ENCODE data around the gene RPP25L. TPM values are rescaled to one million over a fixed set of nuclear protein-coding genes. Genes with fewer than 3 reads are reported as not detected.

RPP25L gene
- total RNA-seq, 1 donor: 19.2 TPM

GRCh38 chr9:34565856-34566255 is 46.0 kb downstream of the RPP25L start:
- H3K4me3 ChIP-seq (ENCODE audit: insufficient read depth, low read length): no peak overlapping the region
- peaks cover 11% of the 10 kb centered on the region for H3K27me3 ChIP-seq (ENCODE audit: insufficient read depth, low read length)
- no peaks in the 10 kb centered on the region for H4K20me1 ChIP-seq (ENCODE audit: insufficient read depth, low read length)

GRCh38 chr9:34564617-34565016 is 47.3 kb downstream of the RPP25L start:
- Histone ChIP-seq H3K9me3 (ENCODE audit: low read depth, low read length) (no peaks in the 10 kb centered on the region), H3K4me3 (ENCODE audit: insufficient read depth, low read length) (no peak overlapping the region), H3K4me2 (ENCODE audit: insufficient read depth, low read length) (no peak overlapping the region), H3K79me2 (ENCODE audit: insufficient read depth, low read length) (no peaks in the 10 kb centered on the region), H3K4me1 (ENCODE audit: insufficient read depth, low read length) (no peaks in the 10 kb centered on the region), H3K27me3 (ENCODE audit: insufficient read depth, low read length) (peaks cover 11% of the 10 kb centered on the region), H3K27ac (ENCODE audit: low read depth, low read length) (no peak overlapping the region), H3K36me3 (ENCODE audit: insufficient read depth, low read length) (no peaks in the 10 kb centered on the region), H4K20me1 (ENCODE audit: insufficient read depth, low read length) (no peaks in the 10 kb centered on the region), H2AFZ (ENCODE audit: low read length) (no peak overlapping the region)
- no peak for TF ChIP-seq CTCF (IDR thresholded peaks at IDR 0.05; ENCODE audit: extremely low read depth, low read depth, low read length)
- DNase-seq (ENCODE audit: insufficient read length, low spot score, missing footprints): no peak

More at GRCh38 chr9:34565856-34566255, 46.0 kb downstream of the RPP25L start:
- Histone ChIP-seq H3K9me3 (ENCODE audit: low read depth, low read length) (no peaks in the 10 kb centered on the region), H3K79me2 (ENCODE audit: insufficient read depth, low read length) (no peaks in the 10 kb centered on the region), H3K4me1 (ENCODE audit: insufficient read depth, low read length) (no peaks in the 10 kb centered on the region), H2AFZ (ENCODE audit: low read length) (no peak overlapping the region), H3K36me3 (ENCODE audit: insufficient read depth, low read length) (no peaks in the 10 kb centered on the region), H3K27ac (ENCODE audit: low read depth, low read length) (no peak overlapping the region), H3K4me2 (ENCODE audit: insufficient read depth, low read length) (no peak overlapping the region)
- DNase-seq (ENCODE audit: insufficient read length, low spot score, missing footprints): no peak
- no peak for TF ChIP-seq CTCF (IDR thresholded peaks at IDR 0.05; ENCODE audit: extremely low read depth, low read depth, low read length)

- H3K27me3 ChIP-seq (ENCODE audit: insufficient read depth, low read length): peaks cover 11% of the 10 kb centered on the region
- no peak for TF ChIP-seq CTCF (IDR thresholded peaks at IDR 0.05; ENCODE audit: extremely low read depth, low read depth, low read length)
- no peak overlapping the region for H3K4me2 ChIP-seq (ENCODE audit: insufficient read depth, low read length)
- H2AFZ ChIP-seq (ENCODE audit: low read length): no peak overlapping the region
- H3K9me3 ChIP-seq (ENCODE audit: low read depth, low read length): no peaks in the 10 kb centered on the region
- H3K79me2 ChIP-seq (ENCODE audit: insufficient read depth, low read length): no peaks in the 10 kb centered on the region
- no peaks in the 10 kb centered on the region for H3K36me3 ChIP-seq (ENCODE audit: insufficient read depth, low read length)
- no peaks in the 10 kb centered on the region for H3K4me1 ChIP-seq (ENCODE audit: insufficient read depth, low read length)
- H3K27ac ChIP-seq (ENCODE audit: low read depth, low read length): no peak overlapping the region
- no peak for DNase-seq (ENCODE audit: insufficient read length, low spot score, missing footprints)
- no peak overlapping the region for H3K4me3 ChIP-seq (ENCODE audit: insufficient read depth, low read length)
- H4K20me1 ChIP-seq (ENCODE audit: insufficient read depth, low read length): no peaks in the 10 kb centered on the region
These were observed 48.6 kb downstream of the RPP25L start for GRCh38 chr9:34563262-34563661.

- Histone ChIP-seq H3K9me3 (ENCODE audit: low read depth, low read length) (no peaks in the 10 kb centered on the region), H3K4me1 (ENCODE audit: insufficient read depth, low read length) (no peaks in the 10 kb centered on the region), H4K20me1 (ENCODE audit: insufficient read depth, low read length) (no peaks in the 10 kb centered on the region), H2AFZ (ENCODE audit: low read length) (no peak overlapping the region), H3K79me2 (ENCODE audit: insufficient read depth, low read length) (no peaks in the 10 kb centered on the region), H3K27ac (ENCODE audit: low read depth, low read length) (no peak overlapping the region), H3K4me3 (ENCODE audit: insufficient read depth, low read length) (no peak overlapping the region), H3K36me3 (ENCODE audit: insufficient read depth, low read length) (no peaks in the 10 kb centered on the region), H3K27me3 (ENCODE audit: insufficient read depth, low read length) (peaks cover 7% of the 10 kb centered on the region), H3K4me2 (ENCODE audit: insufficient read depth, low read length) (no peak overlapping the region)
- peak; percentile 49 for TF ChIP-seq CTCF (IDR thresholded peaks at IDR 0.05; ENCODE audit: extremely low read depth, low read depth, low read length)
- DNase-seq (ENCODE audit: insufficient read length, low spot score, missing footprints): no peak
These were observed 49.7 kb downstream of the RPP25L start for GRCh38 chr9:34562135-34562745.
